ENCODE measurements around the gene EPHA3.
"Not testable (repeated sequence)": the region's sequence is repeated elsewhere in the genome, so short reads cannot be mapped to it uniquely, and the experiment has no call there.

EPHA3 gene

DNA sequence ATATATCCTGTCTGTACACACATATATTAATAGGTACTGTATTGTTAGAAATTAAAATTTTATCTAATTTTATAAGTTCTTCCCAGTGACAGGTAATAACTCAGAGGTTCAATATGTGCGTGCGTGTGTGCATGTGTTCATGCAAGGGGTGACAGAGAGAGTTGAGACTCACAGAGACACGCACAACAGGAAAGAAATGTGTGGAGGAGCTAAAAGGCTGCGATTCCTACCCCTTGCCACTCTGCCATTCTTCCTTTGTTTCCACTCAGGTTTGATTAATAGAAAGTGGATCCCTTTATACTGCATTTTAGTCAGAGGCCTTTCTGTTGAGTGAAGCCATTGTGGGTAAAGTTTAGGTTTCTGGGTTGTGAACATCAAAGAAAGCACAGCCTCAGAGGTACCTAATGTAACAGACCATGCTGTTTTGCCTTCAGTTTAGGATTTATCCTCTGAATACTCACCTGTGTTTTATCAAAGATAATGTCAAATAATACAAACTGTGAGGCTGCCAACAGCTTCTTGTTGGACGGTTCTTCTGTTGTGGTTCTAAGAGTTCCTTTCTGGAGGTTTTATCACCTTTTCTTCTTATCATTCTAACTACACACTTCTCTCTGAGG lies 182.3 kb downstream of the EPHA3 start:
- DNase-seq: no peak

- no peak for DNase-seq
These were observed 189.8 kb downstream of the EPHA3 start for GRCh38 chr3:89297199-89297598.

DNA sequence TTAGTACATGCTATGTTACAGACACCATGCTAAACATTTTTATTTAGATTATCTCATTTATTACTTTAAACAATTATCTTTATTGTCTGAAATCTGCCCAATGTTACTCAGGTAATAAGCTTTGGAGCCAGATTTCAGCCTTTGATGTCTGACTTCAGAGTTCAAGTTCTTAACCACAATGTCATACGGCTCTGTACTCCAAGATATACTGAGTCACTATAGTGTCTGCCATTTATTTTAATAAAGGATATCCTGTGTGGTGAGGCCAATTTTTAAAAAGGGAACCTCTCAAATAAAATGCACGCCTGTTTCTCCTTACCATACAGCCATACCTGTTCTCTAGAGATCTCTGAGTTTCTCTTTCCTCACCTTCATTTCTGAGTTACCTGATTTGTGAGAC lies 193.1 kb downstream of the EPHA3 start:
- DNase-seq: no peak

DNA sequence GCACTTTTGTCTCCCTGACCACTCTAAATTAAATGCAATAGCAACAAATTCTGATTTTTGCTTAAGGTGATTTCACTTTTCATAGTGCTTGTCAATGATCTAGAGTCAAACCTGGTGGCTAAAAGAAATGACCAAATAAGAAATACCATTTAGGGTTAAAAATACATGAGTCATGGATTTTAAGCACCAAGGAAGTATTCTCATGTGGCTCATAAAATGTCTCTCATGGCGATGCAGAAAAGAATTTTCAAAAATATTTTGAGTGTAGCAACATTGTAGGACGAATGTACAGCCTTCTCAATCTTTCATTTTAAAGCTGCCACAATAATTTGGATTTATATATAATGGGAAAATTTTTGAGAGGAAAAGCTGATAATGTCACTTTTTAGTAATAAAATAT lies 193.6 kb downstream of the EPHA3 start:
- no peak for DNase-seq

DNA sequence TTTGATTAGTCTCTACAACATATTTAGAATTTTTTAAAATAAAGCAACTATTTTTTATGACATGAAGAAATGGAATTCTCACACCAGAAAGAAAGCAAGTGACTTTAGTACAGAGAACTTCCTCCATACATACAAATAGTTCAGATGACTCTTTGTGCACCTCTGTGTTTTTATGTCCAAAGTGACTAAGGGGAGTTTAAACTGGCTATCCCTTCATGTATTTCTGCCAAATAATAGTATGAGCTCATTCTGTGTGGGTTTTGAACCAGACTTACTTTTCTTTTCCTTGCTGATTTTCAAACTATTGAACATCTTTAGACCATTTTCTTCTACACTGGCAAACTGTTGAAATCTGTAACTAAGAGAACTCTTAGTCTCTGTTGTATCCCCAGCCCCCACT lies 196.3 kb downstream of the EPHA3 start:
- no peak for DNase-seq

- DNase-seq: no peak
These were observed 199.1 kb downstream of the EPHA3 start for GRCh38 chr3:89306540-89306939.

DNA sequence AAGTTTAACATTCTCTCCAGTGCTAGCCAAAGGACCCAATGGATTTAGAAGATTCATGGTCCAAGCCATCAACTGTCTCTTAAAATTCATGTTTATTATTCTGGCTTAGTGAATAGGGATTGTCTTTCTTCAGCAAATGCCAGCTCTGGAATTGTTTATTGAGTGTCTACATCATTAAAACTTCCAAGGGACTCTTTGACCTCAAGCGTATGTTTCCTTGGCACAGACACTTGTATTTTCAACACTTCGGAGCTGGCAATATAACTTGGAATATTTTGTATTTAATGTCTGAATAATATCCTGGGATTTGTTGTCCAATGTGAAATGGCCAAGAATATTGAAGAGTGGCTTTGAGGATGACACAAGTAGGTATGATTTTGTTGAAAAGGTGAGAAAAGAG lies 204.2 kb downstream of the EPHA3 start:
- no peak for DNase-seq

GRCh38 chr3:89312141-89312540 lies 204.7 kb downstream of the EPHA3 start:
- no peak for DNase-seq

DNA sequence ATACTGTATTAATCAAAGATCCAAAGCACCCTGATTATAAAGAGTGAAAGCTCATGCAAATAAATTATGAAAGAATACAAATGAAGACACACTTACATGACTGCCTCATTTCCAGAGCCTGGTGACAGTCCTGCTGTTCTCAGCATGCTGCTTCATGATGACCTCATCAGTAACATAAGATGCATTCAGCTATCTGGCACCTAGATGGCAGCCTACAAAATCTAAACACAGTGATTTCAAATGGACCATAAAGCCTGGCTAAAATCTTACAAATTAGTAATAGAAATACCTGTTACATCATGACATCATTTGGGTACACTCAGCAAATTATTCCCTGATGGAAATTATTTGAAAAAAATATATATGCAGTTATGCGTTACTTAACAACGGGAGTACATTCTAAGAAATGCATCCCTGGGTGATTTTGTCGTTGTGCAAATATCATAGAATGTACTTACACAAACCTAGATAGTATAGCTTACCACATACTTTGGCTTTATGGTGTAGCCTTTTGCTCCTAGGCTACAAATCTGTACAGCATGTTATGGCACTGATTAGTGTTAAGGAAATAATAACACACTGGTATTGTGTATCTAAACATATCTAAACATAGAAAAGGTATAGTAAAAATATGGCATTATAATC lies 207.2 kb downstream of the EPHA3 start:
- DNase-seq: no peak

GRCh38 chr3:89315750-89316470 lies 208.5 kb downstream of the EPHA3 start:
- DNase-seq: no peak

GRCh38 chr3:89320186-89320585 lies 212.8 kb downstream of the EPHA3 start:
- no peak for DNase-seq

DNA sequence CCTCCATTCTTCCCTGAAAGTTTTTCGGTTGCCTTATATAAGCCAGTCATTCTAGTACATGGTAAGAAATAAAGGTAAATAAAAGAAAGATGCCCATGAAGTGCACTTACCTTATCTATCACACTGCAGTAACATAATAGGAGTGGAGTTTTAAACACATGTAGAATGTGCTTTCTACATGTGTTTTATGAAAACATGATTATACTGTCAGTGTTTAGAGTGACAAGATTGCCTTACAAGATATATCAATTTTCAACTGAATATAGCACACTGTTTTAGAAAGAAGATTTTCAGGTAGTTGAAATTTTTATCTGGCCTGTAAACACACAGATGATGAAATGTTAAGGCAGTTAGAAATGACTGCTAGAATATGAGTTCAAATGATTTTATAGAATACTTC lies 219.6 kb downstream of the EPHA3 start:
- no peak for DNase-seq

GRCh38 chr3:89332386-89332785 lies 225.0 kb downstream of the EPHA3 start:
- no peak for DNase-seq

DNA sequence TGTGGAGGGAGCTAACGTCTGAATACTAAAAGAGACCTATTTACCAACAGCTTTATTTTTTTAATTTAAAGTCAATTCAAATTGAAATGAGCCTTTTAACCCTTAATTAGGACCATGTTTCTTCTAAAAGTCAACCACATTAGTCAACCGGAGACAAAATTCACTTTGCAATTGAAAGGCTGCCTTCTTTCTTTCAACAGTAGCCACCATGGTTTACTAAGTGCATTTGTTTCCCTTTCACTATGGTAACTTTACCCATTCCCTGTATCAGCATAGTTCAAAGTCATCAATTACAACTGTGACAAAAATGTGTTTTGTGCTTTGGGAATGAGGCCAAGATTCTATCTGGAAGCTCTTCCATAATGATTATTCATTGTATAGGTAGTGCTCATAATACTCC lies 225.4 kb downstream of the EPHA3 start:
- no peak for DNase-seq

DNA sequence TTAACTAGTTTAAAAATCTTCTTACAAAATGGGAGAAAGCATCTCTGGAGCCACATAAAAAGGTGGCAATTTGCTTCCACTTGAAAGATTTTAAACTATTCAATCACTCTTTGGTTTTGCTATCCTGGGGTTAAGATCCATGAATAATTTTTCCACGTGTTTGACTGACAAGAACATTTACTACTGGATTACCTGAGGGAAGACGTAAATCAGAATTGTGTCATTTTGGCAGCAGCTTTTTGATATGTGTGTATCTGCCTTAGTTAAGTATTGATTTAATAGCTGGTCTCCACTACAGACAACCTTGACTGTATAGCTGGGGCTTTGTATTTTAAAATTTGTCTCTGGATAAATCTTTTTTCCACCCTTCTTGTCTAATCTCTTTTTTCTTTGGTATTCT lies 228.3 kb downstream of the EPHA3 start:
- DNase-seq: no peak

DNA sequence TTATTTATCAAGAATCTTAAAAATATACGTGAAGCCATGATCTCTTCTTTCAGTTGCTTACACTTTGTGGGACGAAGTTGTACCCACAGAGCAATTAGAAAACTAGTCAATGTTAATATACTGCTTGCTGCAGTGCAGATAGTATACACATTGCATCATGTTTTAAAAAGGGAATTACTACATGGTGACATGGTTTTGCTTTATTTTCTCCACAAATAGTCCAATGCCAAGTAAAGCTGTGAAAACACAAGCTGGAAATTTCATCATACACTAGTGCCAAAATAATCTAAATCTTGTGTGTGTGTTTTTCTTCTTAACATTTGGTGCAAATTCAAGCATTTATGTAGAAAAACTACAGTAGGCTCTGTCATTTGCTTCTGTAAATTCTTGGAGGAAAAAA lies 233.0 kb downstream of the EPHA3 start:
- no peak for DNase-seq

GRCh38 chr3:89344076-89344475 lies 236.7 kb downstream of the EPHA3 start:
- DNase-seq: no peak

- DNase-seq: not testable (repeated sequence)
These were observed 243.5 kb downstream of the EPHA3 start for GRCh38 chr3:89350935-89351334.

- no peak for DNase-seq
These were observed 246.0 kb downstream of the EPHA3 start for GRCh38 chr3:89353465-89353864.

DNA sequence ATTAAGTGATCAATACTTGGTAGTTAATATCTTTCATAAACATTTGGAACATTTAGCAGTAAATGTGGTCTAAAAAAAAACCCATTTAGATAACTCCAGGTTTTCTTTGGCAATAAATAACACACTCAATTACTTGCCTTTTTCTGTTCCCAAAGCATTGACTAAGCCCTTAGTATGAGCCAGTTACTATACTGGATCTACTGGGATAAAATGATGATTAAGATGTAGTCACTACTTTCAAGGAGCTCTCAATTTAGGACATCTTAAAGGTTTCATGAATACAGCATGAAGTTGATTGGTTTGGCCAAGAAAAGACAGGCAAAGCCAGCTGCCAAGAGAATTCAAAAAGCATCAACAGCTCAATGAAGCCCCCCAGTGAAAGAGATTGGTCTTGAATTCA lies 250.9 kb downstream of the EPHA3 start:
- DNase-seq: no peak

- no peak for DNase-seq
These were observed 252.7 kb downstream of the EPHA3 start for GRCh38 chr3:89360156-89360555.

- no peak for DNase-seq
These were observed 255.1 kb downstream of the EPHA3 start for GRCh38 chr3:89362496-89362895.

DNA sequence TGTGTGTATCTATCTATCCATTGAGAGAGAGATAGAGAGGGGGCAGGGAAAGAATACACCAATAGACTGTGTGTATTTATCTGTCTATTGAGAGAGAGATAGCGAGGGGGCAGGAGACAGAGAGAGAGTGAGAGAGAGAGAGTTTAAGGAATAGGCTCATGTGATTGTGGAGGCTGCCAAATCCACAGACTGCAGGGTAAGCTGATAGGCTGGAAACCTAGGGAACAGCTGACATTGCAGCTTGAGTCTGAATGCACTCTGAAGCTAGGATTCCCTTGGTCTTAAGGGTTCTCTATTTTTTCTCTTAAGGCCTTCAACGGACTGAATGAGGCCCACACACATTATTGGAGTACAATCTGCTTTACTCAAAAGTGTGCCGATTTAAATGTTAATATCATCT lies 255.8 kb downstream of the EPHA3 start:
- no peak for DNase-seq

GRCh38 chr3:89364314-89364713 lies 256.9 kb downstream of the EPHA3 start:
- DNase-seq: no peak

Measured in T-helper 2 cell (primary cell).